ENCODE data around the gene SNTG2.

GRCh38 chr2:1136846-1137245 is 186.2 kb downstream of the SNTG2 start:
- no peak for TF ChIP-seq CTCF (conservative IDR thresholded peaks at IDR 0.05; ENCODE audit: low read length)
- no peak for TF ChIP-seq EZH2phosphoT487 (IDR thresholded peaks at IDR 0.05; ENCODE audit: borderline replicate concordance)
